ENCODE measurements around the gene PTMA. TPM values are rescaled to one million over a fixed set of nuclear protein-coding genes. Genes with fewer than 3 reads are reported as not detected.

PTMA gene
- total and polyA plus RNA-seq, 2 of the 4 experiments (the other 2 are of a cell fraction), result 380 to 742 TPM

DNA sequence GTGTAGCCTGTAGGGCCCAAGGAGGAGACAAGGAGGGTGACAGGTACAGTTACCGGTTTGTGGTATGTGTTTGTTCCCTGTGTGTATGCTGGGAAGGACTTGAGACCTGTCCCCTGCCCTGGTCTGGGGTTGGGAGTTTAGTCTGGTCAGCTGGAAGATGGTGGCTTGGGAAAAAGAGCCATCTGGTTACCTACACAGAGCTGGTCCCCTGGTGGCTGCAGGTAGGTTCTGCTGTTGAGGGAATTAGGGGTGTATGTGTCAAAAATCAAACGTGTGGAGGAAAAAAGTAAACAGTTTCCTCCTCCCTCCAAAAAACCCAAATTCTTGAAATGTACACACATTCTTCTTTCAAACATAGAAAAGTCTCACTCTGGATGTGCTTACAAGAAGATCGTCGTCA lies 24.3 kb downstream of the PTMA start:
- WGBS, 2 experiments (ENCODE audit: extremely low coverage in 2 of 2, insufficient read length in 1 of 2), result no CpG with 5 or more reads among the region's 4 CpGs
- BruUV-seq (replicated peaks), result no TSS peak
- Histone ChIP-seq H3K18ac (ENCODE audit: low read depth, low read length) (no peak overlapping the region), H2BK120ac (ENCODE audit: low read depth, low read length) (no peak overlapping the region), H2AFZ (replicated peaks; ENCODE audit: low read length, poor library complexity) (no peak overlapping the region), H2BK15ac (ENCODE audit: low read depth, low read length) (no peak overlapping the region), H2BK20ac (ENCODE audit: low read depth, low read length) (no peak overlapping the region), H4K5ac (ENCODE audit: low read depth, low read length) (no peak overlapping the region), H3K27me3 (ENCODE audit: control insufficient read depth, insufficient read depth, low read length) (no peaks in the 10 kb centered on the region), H2BK5ac (ENCODE audit: low read depth, low read length, poor library complexity, severe bottlenecking) (no peak overlapping the region), H3K79me1 (ENCODE audit: low read depth in 1 of 2, low read length in 2 of 2) (no peaks in the 10 kb centered on the region), H4K8ac (ENCODE audit: low read depth in 2 of 2, low read length in 2 of 2) (no peak overlapping the region), H3K9ac (ENCODE audit: low read depth, low read length) (no peak overlapping the region), H3K4me1 (ENCODE audit: control insufficient read depth, insufficient read depth, low read length) (no peaks in the 10 kb centered on the region), H2AK5ac (ENCODE audit: low read depth, low read length) (no peak overlapping the region), H3K14ac (replicated peaks; ENCODE audit: low read depth, low read length) (no peak overlapping the region), H3K4me2 (ENCODE audit: low read depth, low read length) (no peak overlapping the region), H3K4me3 (ENCODE audit: insufficient read depth, low read depth, low read length) (no peak overlapping the region), H3K23ac (ENCODE audit: low read depth, low read length) (no peak overlapping the region), H2AK9ac (replicated peaks; ENCODE audit: low read depth, low read length, poor library complexity) (no peak overlapping the region), H3K56ac (ENCODE audit: extremely low read depth, insufficient read depth, low read length) (no peak overlapping the region), H3K36me3 (ENCODE audit: control insufficient read depth, insufficient read depth, low read length) (peaks cover 8% of the 10 kb centered on the region), H3K4ac (ENCODE audit: low read depth, low read length) (no peak overlapping the region), H3K9me1 (ENCODE audit: insufficient read depth, low read length) (no peaks in the 10 kb centered on the region; the same call in 1 of the 2 replicates), H4K91ac (ENCODE audit: insufficient read depth, low read depth, low read length) (no peak overlapping the region), H4K20me1 (ENCODE audit: insufficient read depth, low read length) (no peaks in the 10 kb centered on the region), H3K9me3 (ENCODE audit: control insufficient read depth, insufficient read depth, low read length) (no peaks in the 10 kb centered on the region), H3K27ac (ENCODE audit: insufficient read depth, low read length) (no peak overlapping the region)
- ATAC-seq (ENCODE audit: low read depth) (no peak), DNase-seq (no peak)
- TF ChIP-seq MAZ (IDR thresholded peaks at IDR 0.05; ENCODE audit: borderline replicate concordance, low read depth, low read length) (no peak), RFX5 (IDR thresholded peaks at IDR 0.05; ENCODE audit: low read depth, low read length) (no peak), RCOR1 (IDR thresholded peaks at IDR 0.05; ENCODE audit: insufficient replicate concordance, low read length) (no peak), FOS (IDR thresholded peaks at IDR 0.05; ENCODE audit: low read depth, low read length) (no peak), POLR2A (IDR thresholded peaks at IDR 0.05; ENCODE audit: low read depth, low read length) (no peak), RAD21 (IDR thresholded peaks at IDR 0.05; ENCODE audit: low read length) (no peak), BHLHE40 (IDR thresholded peaks at IDR 0.05; ENCODE audit: low read depth, low read length) (no peak), CEBPB (IDR thresholded peaks at IDR 0.05; ENCODE audit: low read depth, low read length) (no peak)
- TF ChIP-seq, protein P1, sequence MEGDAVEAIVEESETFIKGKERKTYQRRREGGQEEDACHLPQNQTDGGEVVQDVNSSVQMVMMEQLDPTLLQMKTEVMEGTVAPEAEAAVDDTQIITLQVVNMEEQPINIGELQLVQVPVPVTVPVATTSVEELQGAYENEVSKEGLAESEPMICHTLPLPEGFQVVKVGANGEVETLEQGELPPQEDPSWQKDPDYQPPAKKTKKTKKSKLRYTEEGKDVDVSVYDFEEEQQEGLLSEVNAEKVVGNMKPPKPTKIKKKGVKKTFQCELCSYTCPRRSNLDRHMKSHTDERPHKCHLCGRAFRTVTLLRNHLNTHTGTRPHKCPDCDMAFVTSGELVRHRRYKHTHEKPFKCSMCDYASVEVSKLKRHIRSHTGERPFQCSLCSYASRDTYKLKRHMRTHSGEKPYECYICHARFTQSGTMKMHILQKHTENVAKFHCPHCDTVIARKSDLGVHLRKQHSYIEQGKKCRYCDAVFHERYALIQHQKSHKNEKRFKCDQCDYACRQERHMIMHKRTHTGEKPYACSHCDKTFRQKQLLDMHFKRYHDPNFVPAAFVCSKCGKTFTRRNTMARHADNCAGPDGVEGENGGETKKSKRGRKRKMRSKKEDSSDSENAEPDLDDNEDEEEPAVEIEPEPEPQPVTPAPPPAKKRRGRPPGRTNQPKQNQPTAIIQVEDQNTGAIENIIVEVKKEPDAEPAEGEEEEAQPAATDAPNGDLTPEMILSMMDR (conservative IDR thresholded peaks at IDR 0.05; ENCODE audit: low read depth, low read length), result no peak
- TF ChIP-seq, protein P2, sequence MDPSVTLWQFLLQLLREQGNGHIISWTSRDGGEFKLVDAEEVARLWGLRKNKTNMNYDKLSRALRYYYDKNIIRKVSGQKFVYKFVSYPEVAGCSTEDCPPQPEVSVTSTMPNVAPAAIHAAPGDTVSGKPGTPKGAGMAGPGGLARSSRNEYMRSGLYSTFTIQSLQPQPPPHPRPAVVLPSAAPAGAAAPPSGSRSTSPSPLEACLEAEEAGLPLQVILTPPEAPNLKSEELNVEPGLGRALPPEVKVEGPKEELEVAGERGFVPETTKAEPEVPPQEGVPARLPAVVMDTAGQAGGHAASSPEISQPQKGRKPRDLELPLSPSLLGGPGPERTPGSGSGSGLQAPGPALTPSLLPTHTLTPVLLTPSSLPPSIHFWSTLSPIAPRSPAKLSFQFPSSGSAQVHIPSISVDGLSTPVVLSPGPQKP (IDR thresholded peaks at IDR 0.05; ENCODE audit: borderline replicate concordance, low read depth, low read length), result no peak
- intact Hi-C loops (cut with micrococcal nuclease), result no loop called here
- in situ Hi-C loops (cut with MboI; ENCODE audit: low sequenced_read_pairs), result loop anchor here (5.0 kb wide), 1 partner anchor 40 kb away; no protein-coding TSS in a partner anchor
- CTCF ChIA-PET, result no interaction called here
- POLR2A ChIA-PET (ENCODE audit: unreplicated experiment), result no interaction called here
- dilution Hi-C loops (cut with HindIII; ENCODE audit: low sequenced_read_pairs, unreplicated experiment), result no loop called here

All from IMR-90 (cell line).